Measurements from ENCODE around the gene KLF15.

Gene KLF15

GRCh38 chr3:126357295-126358037 is at the start of gene KLF15:
Gene KLF15, minus strand, starts transcription at chr3:126357408. Its CDS starts 4,486 bp downstream, at chr3:126352922.
- peak; percentile 96 for DNase-seq (ENCODE audit: low read depth)
- H3K36me3 ChIP-seq (ENCODE audit: control insufficient read depth, insufficient read depth, low read length, severe bottlenecking): peaks cover 3% of the 10 kb centered on the region
- H3K9me3 ChIP-seq (ENCODE audit: control insufficient read depth, low read length): peaks cover 13% of the 10 kb centered on the region
- peak within 1 kb of the TSS; percentile 92 for H3K4me3 ChIP-seq (ENCODE audit: low read length)
- H3K27me3 ChIP-seq (replicated peaks; ENCODE audit: control insufficient read depth, insufficient read depth, low read length): peaks cover 34% of the 10 kb centered on the region
- H3K9ac ChIP-seq (ENCODE audit: low read length): peak within 1 kb of the TSS; percentile 96
- peaks cover 48% of the 10 kb centered on the region for H3K4me1 ChIP-seq (ENCODE audit: control insufficient read depth, insufficient read depth, low read length)

- peaks cover 59% of the 10 kb centered on the region for H3K27me3 ChIP-seq (replicated peaks; ENCODE audit: control insufficient read depth, insufficient read depth, low read length)
- DNase-seq (ENCODE audit: low read depth): no peak
- H3K36me3 ChIP-seq (ENCODE audit: control insufficient read depth, insufficient read depth, low read length, severe bottlenecking): no peaks in the 10 kb centered on the region
- H3K4me3 ChIP-seq (ENCODE audit: low read length): no peak overlapping the region
- H3K4me1 ChIP-seq (ENCODE audit: control insufficient read depth, insufficient read depth, low read length): no peaks in the 10 kb centered on the region
- H3K9me3 ChIP-seq (ENCODE audit: control insufficient read depth, low read length): peaks cover 10% of the 10 kb centered on the region
- no peak overlapping the region for H3K9ac ChIP-seq (ENCODE audit: low read length)
These were observed 49.4 kb upstream of the KLF15 start for GRCh38 chr3:126406389-126407296.

- Histone ChIP-seq H3K36me3 (ENCODE audit: control insufficient read depth, insufficient read depth, low read length, severe bottlenecking) (no peaks in the 10 kb centered on the region), H3K4me3 (ENCODE audit: low read length) (no peak overlapping the region), H3K4me1 (ENCODE audit: control insufficient read depth, insufficient read depth, low read length) (no peaks in the 10 kb centered on the region), H3K27me3 (replicated peaks; ENCODE audit: control insufficient read depth, insufficient read depth, low read length) (peaks cover 40% of the 10 kb centered on the region), H3K9me3 (ENCODE audit: control insufficient read depth, low read length) (peaks cover 3% of the 10 kb centered on the region), H3K9ac (ENCODE audit: low read length) (no peak overlapping the region)
- DNase-seq (ENCODE audit: low read depth): no peak
These were observed 45.6 kb upstream of the KLF15 start for GRCh38 chr3:126402666-126403302.

GRCh38 chr3:126402178-126402577 is 45.0 kb upstream of the KLF15 start:
- DNase-seq (ENCODE audit: low read depth): no peak
- no peak overlapping the region for H3K4me3 ChIP-seq (ENCODE audit: low read length)
- no peaks in the 10 kb centered on the region for H3K9me3 ChIP-seq (ENCODE audit: control insufficient read depth, low read length)
- H3K9ac ChIP-seq (ENCODE audit: low read length): no peak overlapping the region
- H3K27me3 ChIP-seq (replicated peaks; ENCODE audit: control insufficient read depth, insufficient read depth, low read length): peaks cover 37% of the 10 kb centered on the region
- H3K36me3 ChIP-seq (ENCODE audit: control insufficient read depth, insufficient read depth, low read length, severe bottlenecking): no peaks in the 10 kb centered on the region
- no peaks in the 10 kb centered on the region for H3K4me1 ChIP-seq (ENCODE audit: control insufficient read depth, insufficient read depth, low read length)

GRCh38 chr3:126401611-126402160 is 44.5 kb upstream of the KLF15 start:
- Histone ChIP-seq H3K4me1 (ENCODE audit: control insufficient read depth, insufficient read depth, low read length) (no peaks in the 10 kb centered on the region), H3K9me3 (ENCODE audit: control insufficient read depth, low read length) (no peaks in the 10 kb centered on the region), H3K27me3 (replicated peaks; ENCODE audit: control insufficient read depth, insufficient read depth, low read length) (peaks cover 32% of the 10 kb centered on the region), H3K4me3 (ENCODE audit: low read length) (no peak overlapping the region), H3K36me3 (ENCODE audit: control insufficient read depth, insufficient read depth, low read length, severe bottlenecking) (no peaks in the 10 kb centered on the region), H3K9ac (ENCODE audit: low read length) (no peak overlapping the region)
- no peak for DNase-seq (ENCODE audit: low read depth)

GRCh38 chr3:126399756-126400155 is 42.5 kb upstream of the KLF15 start:
- Histone ChIP-seq H3K9ac (ENCODE audit: low read length) (no peak overlapping the region), H3K4me3 (ENCODE audit: low read length) (no peak overlapping the region), H3K9me3 (ENCODE audit: control insufficient read depth, low read length) (no peaks in the 10 kb centered on the region), H3K36me3 (ENCODE audit: control insufficient read depth, insufficient read depth, low read length, severe bottlenecking) (no peaks in the 10 kb centered on the region), H3K27me3 (replicated peaks; ENCODE audit: control insufficient read depth, insufficient read depth, low read length) (peaks cover 37% of the 10 kb centered on the region), H3K4me1 (ENCODE audit: control insufficient read depth, insufficient read depth, low read length) (no peaks in the 10 kb centered on the region)
- no peak for DNase-seq (ENCODE audit: low read depth)

- Histone ChIP-seq H3K4me1 (ENCODE audit: control insufficient read depth, insufficient read depth, low read length) (peaks cover 3% of the 10 kb centered on the region), H3K27me3 (replicated peaks; ENCODE audit: control insufficient read depth, insufficient read depth, low read length) (peaks cover 40% of the 10 kb centered on the region), H3K4me3 (ENCODE audit: low read length) (no peak overlapping the region), H3K36me3 (ENCODE audit: control insufficient read depth, insufficient read depth, low read length, severe bottlenecking) (no peaks in the 10 kb centered on the region), H3K9me3 (ENCODE audit: control insufficient read depth, low read length) (no peaks in the 10 kb centered on the region), H3K9ac (ENCODE audit: low read length) (no peak overlapping the region)
- no peak for DNase-seq (ENCODE audit: low read depth)
These were observed 42.1 kb upstream of the KLF15 start for GRCh38 chr3:126399351-126399735.

GRCh38 chr3:126398423-126399350 is 41.5 kb upstream of the KLF15 start:
- Histone ChIP-seq H3K9ac (ENCODE audit: low read length) (no peak overlapping the region), H3K9me3 (ENCODE audit: control insufficient read depth, low read length) (no peaks in the 10 kb centered on the region), H3K4me1 (ENCODE audit: control insufficient read depth, insufficient read depth, low read length) (peaks cover 3% of the 10 kb centered on the region), H3K36me3 (ENCODE audit: control insufficient read depth, insufficient read depth, low read length, severe bottlenecking) (no peaks in the 10 kb centered on the region), H3K27me3 (replicated peaks; ENCODE audit: control insufficient read depth, insufficient read depth, low read length) (peaks cover 47% of the 10 kb centered on the region), H3K4me3 (ENCODE audit: low read length) (no peak overlapping the region)
- DNase-seq (ENCODE audit: low read depth): no peak

GRCh38 chr3:126397610-126398422 is 40.6 kb upstream of the KLF15 start:
- DNase-seq (ENCODE audit: low read depth): no peak
- Histone ChIP-seq H3K9me3 (ENCODE audit: control insufficient read depth, low read length) (no peaks in the 10 kb centered on the region), H3K27me3 (replicated peaks; ENCODE audit: control insufficient read depth, insufficient read depth, low read length) (peaks cover 50% of the 10 kb centered on the region), H3K4me1 (ENCODE audit: control insufficient read depth, insufficient read depth, low read length) (peaks cover 3% of the 10 kb centered on the region), H3K36me3 (ENCODE audit: control insufficient read depth, insufficient read depth, low read length, severe bottlenecking) (no peaks in the 10 kb centered on the region), H3K4me3 (ENCODE audit: low read length) (no peak overlapping the region), H3K9ac (ENCODE audit: low read length) (no peak overlapping the region)

GRCh38 chr3:126396536-126396935 is 39.3 kb upstream of the KLF15 start:
- H3K27me3 ChIP-seq (replicated peaks; ENCODE audit: control insufficient read depth, insufficient read depth, low read length): peaks cover 44% of the 10 kb centered on the region
- H3K9me3 ChIP-seq (ENCODE audit: control insufficient read depth, low read length): no peaks in the 10 kb centered on the region
- peaks cover 3% of the 10 kb centered on the region for H3K4me1 ChIP-seq (ENCODE audit: control insufficient read depth, insufficient read depth, low read length)
- H3K9ac ChIP-seq (ENCODE audit: low read length): no peak overlapping the region
- no peak for DNase-seq (ENCODE audit: low read depth)
- no peak overlapping the region for H3K4me3 ChIP-seq (ENCODE audit: low read length)
- H3K36me3 ChIP-seq (ENCODE audit: control insufficient read depth, insufficient read depth, low read length, severe bottlenecking): no peaks in the 10 kb centered on the region
